ENCODE results near the gene GPR137.

DNA sequence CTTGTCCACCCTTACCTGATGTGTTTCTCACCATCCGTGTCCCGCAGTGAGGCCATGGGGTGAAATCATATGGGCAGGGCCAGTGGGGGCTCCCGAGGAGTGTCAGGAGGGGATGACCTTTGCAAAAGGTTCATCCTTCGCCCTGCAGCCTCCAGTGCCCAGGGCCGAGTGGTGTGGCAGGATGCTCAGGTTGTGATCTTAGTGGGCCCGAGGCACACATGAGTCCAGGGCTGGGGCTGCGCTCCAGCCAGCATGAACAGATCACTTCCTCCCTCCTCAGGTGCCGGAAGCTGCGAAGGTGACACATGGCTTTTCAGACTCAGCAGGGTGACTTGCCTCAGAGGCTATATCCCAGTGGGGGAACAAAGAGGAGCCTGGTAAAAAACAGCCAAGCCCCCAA is 47.6 kb upstream of the GPR137 start:
- TF ChIP-seq, protein P1, sequence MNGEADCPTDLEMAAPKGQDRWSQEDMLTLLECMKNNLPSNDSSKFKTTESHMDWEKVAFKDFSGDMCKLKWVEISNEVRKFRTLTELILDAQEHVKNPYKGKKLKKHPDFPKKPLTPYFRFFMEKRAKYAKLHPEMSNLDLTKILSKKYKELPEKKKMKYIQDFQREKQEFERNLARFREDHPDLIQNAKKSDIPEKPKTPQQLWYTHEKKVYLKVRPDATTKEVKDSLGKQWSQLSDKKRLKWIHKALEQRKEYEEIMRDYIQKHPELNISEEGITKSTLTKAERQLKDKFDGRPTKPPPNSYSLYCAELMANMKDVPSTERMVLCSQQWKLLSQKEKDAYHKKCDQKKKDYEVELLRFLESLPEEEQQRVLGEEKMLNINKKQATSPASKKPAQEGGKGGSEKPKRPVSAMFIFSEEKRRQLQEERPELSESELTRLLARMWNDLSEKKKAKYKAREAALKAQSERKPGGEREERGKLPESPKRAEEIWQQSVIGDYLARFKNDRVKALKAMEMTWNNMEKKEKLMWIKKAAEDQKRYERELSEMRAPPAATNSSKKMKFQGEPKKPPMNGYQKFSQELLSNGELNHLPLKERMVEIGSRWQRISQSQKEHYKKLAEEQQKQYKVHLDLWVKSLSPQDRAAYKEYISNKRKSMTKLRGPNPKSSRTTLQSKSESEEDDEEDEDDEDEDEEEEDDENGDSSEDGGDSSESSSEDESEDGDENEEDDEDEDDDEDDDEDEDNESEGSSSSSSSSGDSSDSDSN (IDR thresholded peaks at IDR 0.05; ENCODE audit: borderline replicate concordance in 1 of 2, low read depth in 2 of 2, low read length in 2 of 2), result no peak
- TF ChIP-seq ZNF586 (CRISPR knock-in tag; conservative IDR thresholded peaks at IDR 0.05), result no peak
- TF ChIP-seq HDAC2 (IDR thresholded peaks at IDR 0.05), result no peak
- TF ChIP-seq ZNF274 (IDR thresholded peaks at IDR 0.05; ENCODE audit: borderline replicate concordance, low read depth, low read length), result no peak
- TF ChIP-seq RAD21 (CRISPR knock-in tag; conservative IDR thresholded peaks at IDR 0.05 in 1 of 2, IDR thresholded peaks at IDR 0.05 in 1 of 2), result no peak
